Hepatocyte (in vitro differentiated cells): ENCODE measurements around the gene NIPSNAP2. TPM values are rescaled to one million over a fixed set of nuclear protein-coding genes. Genes with fewer than 3 reads are reported as not detected.

Experiments used
- DNase-seq: peaks from one replicate; pipeline ENCODE4 v3.0.0-alpha.2; 2016; ENCODE audit warnings: low spot score
- H2AFZ ChIP-seq: fragments of 200-600 bp; sonication (generic); 2 replicates; pipeline ENCODE4 v1.6.0; 2016; ENCODE audit warnings: antibody characterized with exemption, mild to moderate bottlenecking
- H3K27ac ChIP-seq: fragments of 200-600 bp; sonication (generic); 2 replicates; pipeline ENCODE4 v1.5.1; 2016; ENCODE audit warnings: mild to moderate bottlenecking
- H3K27me3 ChIP-seq: fragments of 200-600 bp; sonication (generic); 2 replicates; pipeline ENCODE4 v1.6.1; 2016
- H3K36me3 ChIP-seq: fragments of 200-600 bp; sonication (generic); replicated peaks from 2 replicates; pipeline ENCODE4 v1.5.1; 2016; ENCODE audit warnings: low read depth; ENCODE audit not compliant: insufficient read depth
- H3K4me1 ChIP-seq: fragments of 200-600 bp; sonication (generic); 2 replicates; pipeline ENCODE4 v1.5.1; 2016; ENCODE audit warnings: mild to moderate bottlenecking, moderate library complexity; ENCODE audit not compliant: insufficient read depth
- H3K4me2 ChIP-seq: fragments of 200-600 bp; sonication (generic); 2 replicates; pipeline ENCODE4 v1.6.0; 2016
- H3K4me3 ChIP-seq: fragments of 200-600 bp; sonication (generic); 2 replicates; pipeline ENCODE4 v1.5.1; 2016; ENCODE audit warnings: mild to moderate bottlenecking
- H3K79me2 ChIP-seq: fragments of 200-600 bp; sonication (generic); 2 replicates; pipeline ENCODE4 v1.6.0; 2017; ENCODE audit warnings: mild to moderate bottlenecking
- H3K9me2 ChIP-seq: fragments of 200-600 bp; sonication (generic); replicated peaks from 2 replicates; pipeline ENCODE4 v1.6.0; 2017; ENCODE audit warnings: mild to moderate bottlenecking; ENCODE audit not compliant: insufficient read depth
- H3K9me3 ChIP-seq: fragments of 200-600 bp; sonication (generic); 2 replicates; pipeline ENCODE4 v1.5.1; 2016; ENCODE audit warnings: low read depth, mild to moderate bottlenecking
- H4K20me1 ChIP-seq: fragments of 200-600 bp; sonication (generic); 2 replicates; pipeline ENCODE4 v1.6.0; 2016; ENCODE audit warnings: mild to moderate bottlenecking; ENCODE audit not compliant: insufficient read depth, poor library complexity, severe bottlenecking
- EZH2 ChIP-seq: fragments of 200-600 bp; sonication (generic); IDR thresholded peaks from 2 replicates; pipeline ENCODE4 v1.6.1; 2016; ENCODE audit warnings: antibody characterized with exemption, mild to moderate bottlenecking, borderline replicate concordance
- EZH2phosphoT487 ChIP-seq: fragments of 200-600 bp; sonication (generic); IDR thresholded peaks from one replicate; pipeline ENCODE4 v1.6.1; 2018; ENCODE audit warnings: antibody characterized with exemption, mild to moderate bottlenecking, low read depth, moderate library complexity; ENCODE audit not compliant: unreplicated experiment, severe bottlenecking
- WGBS: methylation state at CpG from one replicate; pipeline ENCODE4 v1.1.6; 2016; ENCODE audit warnings: low lambda C conversion rate; ENCODE audit errors: missing lambda C conversion rate; 5-methylcytosine and 5-hydroxymethylcytosine counted together
- polyA plus RNA-seq: library from polyadenylated mRNA; unstranded; fragments of >200 nt; fragmentation: Nextera tagmentation; extraction: Ambion mirVana; gene quantifications from 2 replicates; pipeline ENCODE4 v1.2.1, GENCODE V29; 2016
- total RNA-seq: library from RNA; depleted of rRNA; stranded (reverse); fragments of >200 nt; gene quantifications from 2 replicates; pipeline ENCODE4 v1.2.3, GENCODE V29; 2014
- TF ChIP-seq, protein P1 (sequence below): fragments of 200-600 bp; sonication (generic); IDR thresholded peaks from 2 replicates; pipeline ENCODE4 v1.5.1; 2016; ENCODE audit warnings: antibody characterized with exemption, mild to moderate bottlenecking; ENCODE audit not compliant: poor library complexity

NIPSNAP2 gene
- total and polyA plus RNA-seq, 2 experiments from 2014 or later: 47.6 to 51.6 TPM

DNA sequence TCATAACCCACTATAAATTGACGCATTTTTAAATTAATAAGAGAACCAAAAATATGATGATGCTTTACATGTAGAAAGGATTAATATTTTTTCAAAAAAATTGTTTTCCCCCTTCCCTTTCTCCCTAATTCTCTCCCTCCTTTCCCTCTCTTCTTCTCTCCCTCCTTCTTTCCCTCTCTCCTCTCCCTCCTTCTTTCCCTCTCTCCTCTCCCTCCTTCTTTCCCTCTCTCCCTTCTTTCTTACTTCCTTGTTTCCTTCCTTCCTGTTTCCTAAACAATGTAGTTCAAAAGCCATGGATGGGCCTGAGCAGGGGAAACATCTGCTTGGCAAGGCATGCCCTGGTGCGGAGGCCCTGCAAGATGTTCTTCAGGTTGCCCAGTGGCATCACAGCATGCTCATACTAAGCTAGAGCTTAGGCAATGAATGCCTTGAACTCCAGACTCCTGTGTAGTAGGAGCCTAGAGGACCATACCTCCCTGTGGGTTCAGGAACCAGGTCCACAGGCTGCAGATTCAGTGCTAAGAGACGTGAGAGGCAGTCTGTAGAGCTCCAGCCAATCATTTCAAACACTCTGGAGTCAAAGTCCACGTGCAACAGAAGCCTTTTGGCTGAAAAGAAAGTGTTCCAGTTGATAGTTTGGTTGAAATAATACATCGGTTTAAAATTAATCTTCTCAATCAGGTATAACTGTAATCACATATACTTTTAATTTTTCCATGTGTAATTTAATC, 32.8 kb upstream of the NIPSNAP2 start:
- Histone ChIP-seq H4K20me1 (no peaks in the 10 kb centered on the region), H3K36me3 (no peaks in the 10 kb centered on the region), H3K9me2 (no peaks in the 10 kb centered on the region), H3K79me2 (no peaks in the 10 kb centered on the region), H3K27me3 (no peaks in the 10 kb centered on the region), H3K9me3 (peaks cover 3% of the 10 kb centered on the region), H3K27ac (no peak overlapping the region), H3K4me1 (no peaks in the 10 kb centered on the region), H3K4me3 (no peak overlapping the region), H3K4me2 (no peak overlapping the region), H2AFZ (no peak overlapping the region)
- no peak for TF ChIP-seq EZH2
- no peak for TF ChIP-seq EZH2phosphoT487
- TF ChIP-seq, protein P1, sequence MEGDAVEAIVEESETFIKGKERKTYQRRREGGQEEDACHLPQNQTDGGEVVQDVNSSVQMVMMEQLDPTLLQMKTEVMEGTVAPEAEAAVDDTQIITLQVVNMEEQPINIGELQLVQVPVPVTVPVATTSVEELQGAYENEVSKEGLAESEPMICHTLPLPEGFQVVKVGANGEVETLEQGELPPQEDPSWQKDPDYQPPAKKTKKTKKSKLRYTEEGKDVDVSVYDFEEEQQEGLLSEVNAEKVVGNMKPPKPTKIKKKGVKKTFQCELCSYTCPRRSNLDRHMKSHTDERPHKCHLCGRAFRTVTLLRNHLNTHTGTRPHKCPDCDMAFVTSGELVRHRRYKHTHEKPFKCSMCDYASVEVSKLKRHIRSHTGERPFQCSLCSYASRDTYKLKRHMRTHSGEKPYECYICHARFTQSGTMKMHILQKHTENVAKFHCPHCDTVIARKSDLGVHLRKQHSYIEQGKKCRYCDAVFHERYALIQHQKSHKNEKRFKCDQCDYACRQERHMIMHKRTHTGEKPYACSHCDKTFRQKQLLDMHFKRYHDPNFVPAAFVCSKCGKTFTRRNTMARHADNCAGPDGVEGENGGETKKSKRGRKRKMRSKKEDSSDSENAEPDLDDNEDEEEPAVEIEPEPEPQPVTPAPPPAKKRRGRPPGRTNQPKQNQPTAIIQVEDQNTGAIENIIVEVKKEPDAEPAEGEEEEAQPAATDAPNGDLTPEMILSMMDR: no peak
- WGBS: 63% methylated on average over 5 of the region's 5 CpGs
- DNase-seq: no peak

DNA sequence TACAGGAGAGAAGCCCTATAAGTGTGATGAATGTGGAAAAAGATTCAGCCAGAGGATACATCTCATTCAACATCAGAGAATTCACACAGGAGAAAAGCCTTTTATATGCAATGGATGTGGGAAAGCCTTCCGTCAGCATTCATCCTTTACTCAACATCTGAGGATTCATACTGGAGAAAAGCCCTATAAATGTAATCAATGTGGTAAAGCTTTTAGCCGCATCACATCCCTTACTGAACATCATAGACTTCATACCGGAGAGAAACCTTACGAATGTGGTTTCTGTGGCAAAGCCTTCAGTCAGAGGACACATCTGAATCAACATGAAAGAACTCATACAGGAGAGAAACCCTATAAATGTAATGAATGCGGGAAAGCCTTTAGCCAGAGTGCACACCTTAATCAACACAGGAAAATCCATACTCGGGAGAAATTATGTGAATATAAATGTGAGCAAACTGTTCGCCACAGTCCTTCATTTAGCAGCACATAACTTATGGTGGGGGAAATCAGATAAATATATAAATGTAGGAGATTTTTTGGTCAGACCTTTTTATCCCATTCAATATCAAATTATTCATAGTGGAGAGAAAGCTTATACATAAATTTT, 24.8 kb upstream of the NIPSNAP2 start:
- no peak for DNase-seq
- H3K79me2 ChIP-seq: no peaks in the 10 kb centered on the region
- no peak overlapping the region for H3K27ac ChIP-seq
- no peak overlapping the region for H2AFZ ChIP-seq
- H3K4me1 ChIP-seq: no peaks in the 10 kb centered on the region
- H3K4me3 ChIP-seq: no peak overlapping the region
- WGBS: 98% methylated on average over 7 of the region's 7 CpGs
- H3K36me3 ChIP-seq: peaks cover 6% of the 10 kb centered on the region
- no peak overlapping the region for H3K4me2 ChIP-seq
- no peaks in the 10 kb centered on the region for H3K9me2 ChIP-seq
- H4K20me1 ChIP-seq: no peaks in the 10 kb centered on the region
- H3K9me3 ChIP-seq: peaks cover 28% of the 10 kb centered on the region
- no peaks in the 10 kb centered on the region for H3K27me3 ChIP-seq
- no peak for TF ChIP-seq EZH2phosphoT487
- TF ChIP-seq, protein P1: no peak
- TF ChIP-seq EZH2: no peak

DNA sequence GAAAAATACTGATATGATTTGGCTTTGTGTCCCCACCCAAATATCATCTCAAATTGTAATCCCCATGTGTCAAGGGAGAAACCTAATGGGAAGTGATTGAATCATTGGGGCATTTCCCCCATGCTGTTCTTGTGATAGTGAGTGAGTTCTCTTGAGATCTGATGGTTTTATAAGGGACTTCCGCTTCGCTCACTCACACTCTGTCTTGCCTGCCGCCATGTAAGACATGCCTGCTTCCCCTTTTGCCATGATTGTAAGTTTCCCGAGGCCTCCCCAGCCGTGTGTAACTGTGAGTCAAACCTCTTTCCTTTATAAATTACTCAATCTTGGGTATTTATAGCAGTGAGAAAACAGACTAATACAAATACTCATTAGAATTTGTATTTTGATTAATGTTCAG, 17.8 kb upstream of the NIPSNAP2 start:
- H3K79me2 ChIP-seq: no peaks in the 10 kb centered on the region
- WGBS: over 99% methylated on average over 5 of the region's 5 CpGs
- no peaks in the 10 kb centered on the region for H3K27me3 ChIP-seq
- H3K4me2 ChIP-seq: no peak overlapping the region
- no peaks in the 10 kb centered on the region for H3K9me3 ChIP-seq
- no peak overlapping the region for H2AFZ ChIP-seq
- no peak overlapping the region for H3K4me3 ChIP-seq
- no peak overlapping the region for H3K27ac ChIP-seq
- no peak for DNase-seq
- peaks cover 3% of the 10 kb centered on the region for H3K36me3 ChIP-seq
- no peaks in the 10 kb centered on the region for H3K9me2 ChIP-seq
- no peaks in the 10 kb centered on the region for H3K4me1 ChIP-seq
- TF ChIP-seq, protein P1: no peak
- TF ChIP-seq EZH2phosphoT487 (no peak), EZH2 (no peak)
- H4K20me1 ChIP-seq: no peaks in the 10 kb centered on the region
